Sigmoid colon (tissue), 4 donors: ENCODE results near the gene SLC30A2.

Source experiments
- EP300 ChIP-seq, 4 donors: sonication (generic); formaldehyde crosslinking; IDR thresholded peaks; one replicate each; pipeline ENCODE4 v1.6.1; 2017; ENCODE audit warnings: antibody characterized with exemption in 4 of 4
- POLR2A ChIP-seq, 2 donors: fragments of 450-650 bp; IDR thresholded peaks; one replicate each; pipeline ENCODE4 v1.6.1; 2016; ENCODE audit warnings: antibody characterized with exemption in 2 of 2, mild to moderate bottlenecking in 2 of 2, moderate library complexity in 2 of 2
- TF ChIP-seq, protein P1 (sequence below), 4 experiments: fragments of 450-650 bp in 3 of 4; fragments of 200-600 bp in 1 of 4; IDR thresholded peaks; one replicate each; pipeline ENCODE4 v1.5.1; 2016 to 2019; ENCODE audit warnings: antibody characterized with exemption in 4 of 4, mild to moderate bottlenecking in 3 of 4, moderate library complexity in 2 of 4

DNA sequence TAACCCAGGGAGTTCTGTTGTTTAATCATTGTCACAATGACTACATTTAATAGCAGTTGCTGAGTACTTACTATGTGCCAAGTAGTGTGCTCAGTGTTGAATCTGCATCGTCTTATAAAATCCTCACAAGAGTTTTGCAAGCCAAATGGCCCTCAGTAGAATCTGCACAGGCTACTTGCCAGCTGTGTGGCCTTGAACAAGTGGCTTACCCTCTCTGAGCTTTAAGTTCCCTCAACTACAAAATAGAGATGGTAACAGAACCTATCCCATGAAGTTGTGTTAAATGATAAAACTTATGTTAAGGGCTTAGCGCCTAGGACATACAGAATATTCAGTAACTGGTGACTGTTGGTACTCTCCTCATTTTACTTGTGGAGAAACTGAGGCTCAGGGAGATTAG lies 9.1 kb upstream of the SLC30A2 start:
- TF ChIP-seq, protein P1, sequence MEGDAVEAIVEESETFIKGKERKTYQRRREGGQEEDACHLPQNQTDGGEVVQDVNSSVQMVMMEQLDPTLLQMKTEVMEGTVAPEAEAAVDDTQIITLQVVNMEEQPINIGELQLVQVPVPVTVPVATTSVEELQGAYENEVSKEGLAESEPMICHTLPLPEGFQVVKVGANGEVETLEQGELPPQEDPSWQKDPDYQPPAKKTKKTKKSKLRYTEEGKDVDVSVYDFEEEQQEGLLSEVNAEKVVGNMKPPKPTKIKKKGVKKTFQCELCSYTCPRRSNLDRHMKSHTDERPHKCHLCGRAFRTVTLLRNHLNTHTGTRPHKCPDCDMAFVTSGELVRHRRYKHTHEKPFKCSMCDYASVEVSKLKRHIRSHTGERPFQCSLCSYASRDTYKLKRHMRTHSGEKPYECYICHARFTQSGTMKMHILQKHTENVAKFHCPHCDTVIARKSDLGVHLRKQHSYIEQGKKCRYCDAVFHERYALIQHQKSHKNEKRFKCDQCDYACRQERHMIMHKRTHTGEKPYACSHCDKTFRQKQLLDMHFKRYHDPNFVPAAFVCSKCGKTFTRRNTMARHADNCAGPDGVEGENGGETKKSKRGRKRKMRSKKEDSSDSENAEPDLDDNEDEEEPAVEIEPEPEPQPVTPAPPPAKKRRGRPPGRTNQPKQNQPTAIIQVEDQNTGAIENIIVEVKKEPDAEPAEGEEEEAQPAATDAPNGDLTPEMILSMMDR (IDR thresholded peaks at IDR 0.05): no peak
- TF ChIP-seq EP300 (IDR thresholded peaks at IDR 0.05) (no peak), POLR2A (IDR thresholded peaks at IDR 0.05) (no peak)
